ENCODE data around the gene SOX15.

SOX15 gene

DNA sequence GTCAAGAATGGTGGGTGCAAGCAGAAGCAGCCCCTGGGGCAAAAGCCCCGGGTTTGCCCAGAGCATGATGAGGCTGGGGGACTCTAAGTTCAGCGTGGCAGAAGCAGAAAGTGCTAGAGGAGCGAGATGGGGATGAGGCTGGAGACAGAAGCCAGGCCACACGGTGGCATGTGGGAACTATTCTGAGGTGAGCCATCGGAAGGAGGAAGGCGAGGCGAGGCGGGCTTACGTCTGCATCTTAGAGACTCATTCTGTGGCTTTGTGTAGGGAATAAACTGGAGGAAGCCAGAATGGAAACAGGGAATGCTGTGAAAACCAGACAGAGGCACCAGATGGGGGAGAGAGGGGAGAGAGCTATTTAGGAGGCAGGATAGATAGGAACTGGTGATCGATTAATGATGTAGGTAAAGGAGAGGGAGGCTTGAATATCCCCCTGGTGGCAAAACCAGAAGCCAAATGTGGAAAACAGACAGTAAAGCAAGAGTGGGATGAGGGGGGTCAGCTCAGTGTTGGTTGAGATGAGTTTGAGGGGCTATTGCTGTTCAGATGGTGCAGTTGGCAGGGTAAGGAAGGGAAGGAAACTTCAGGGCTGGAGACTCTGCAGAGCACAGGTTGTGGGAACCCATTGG lies 34.5 kb downstream of the SOX15 start:
- DNase-seq, result no peak

- DNase-seq, result no peak
These were observed 36.5 kb downstream of the SOX15 start for GRCh38 chr17:7553356-7553755.

DNA sequence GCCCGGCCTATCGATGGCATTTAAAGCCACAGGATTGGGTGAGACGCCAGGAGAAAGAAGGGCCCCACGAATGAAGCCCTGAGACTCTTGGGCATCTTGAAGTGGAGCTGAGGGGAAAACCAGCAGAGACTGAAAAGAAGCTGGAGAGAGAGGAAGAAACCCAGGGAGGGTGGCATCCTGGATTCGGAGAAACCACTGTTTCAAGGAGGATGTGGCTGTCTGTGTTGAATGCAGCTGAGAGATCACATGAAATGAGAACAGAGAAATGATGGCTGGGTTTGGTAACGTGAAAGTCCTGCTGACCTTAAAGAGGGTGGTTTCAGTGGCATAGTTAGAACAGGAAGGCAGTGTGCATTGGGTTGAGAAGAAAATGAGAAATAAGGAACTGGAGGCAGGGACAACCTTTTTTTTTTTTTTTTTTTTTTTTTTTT lies 37.3 kb downstream of the SOX15 start:
- no peak for DNase-seq

GRCh38 chr17:7551396-7551795 lies 38.5 kb downstream of the SOX15 start:
- no peak for DNase-seq

DNA sequence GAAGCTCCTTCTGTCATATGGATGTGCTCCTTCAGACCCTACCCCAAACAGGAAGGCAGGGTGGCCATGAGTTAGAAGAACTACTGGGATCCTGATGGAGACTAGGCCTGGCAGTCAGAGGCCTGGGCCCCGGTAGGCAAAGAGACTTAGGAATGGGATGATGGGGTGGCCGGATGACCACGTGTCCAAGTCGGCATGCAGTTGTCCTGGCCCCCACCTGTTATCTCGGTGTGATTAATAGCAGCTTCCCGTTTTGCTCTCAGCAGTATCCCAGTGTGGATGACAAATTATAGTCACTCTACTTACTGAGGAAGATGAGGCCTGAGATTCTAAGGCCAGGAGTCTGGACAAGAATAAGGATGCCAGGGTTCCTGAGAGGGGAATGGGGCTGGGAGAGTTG lies 39.5 kb downstream of the SOX15 start:
- DNase-seq, result no peak

- no peak for DNase-seq
These were observed 40.4 kb downstream of the SOX15 start for GRCh38 chr17:7549401-7550055.

DNA sequence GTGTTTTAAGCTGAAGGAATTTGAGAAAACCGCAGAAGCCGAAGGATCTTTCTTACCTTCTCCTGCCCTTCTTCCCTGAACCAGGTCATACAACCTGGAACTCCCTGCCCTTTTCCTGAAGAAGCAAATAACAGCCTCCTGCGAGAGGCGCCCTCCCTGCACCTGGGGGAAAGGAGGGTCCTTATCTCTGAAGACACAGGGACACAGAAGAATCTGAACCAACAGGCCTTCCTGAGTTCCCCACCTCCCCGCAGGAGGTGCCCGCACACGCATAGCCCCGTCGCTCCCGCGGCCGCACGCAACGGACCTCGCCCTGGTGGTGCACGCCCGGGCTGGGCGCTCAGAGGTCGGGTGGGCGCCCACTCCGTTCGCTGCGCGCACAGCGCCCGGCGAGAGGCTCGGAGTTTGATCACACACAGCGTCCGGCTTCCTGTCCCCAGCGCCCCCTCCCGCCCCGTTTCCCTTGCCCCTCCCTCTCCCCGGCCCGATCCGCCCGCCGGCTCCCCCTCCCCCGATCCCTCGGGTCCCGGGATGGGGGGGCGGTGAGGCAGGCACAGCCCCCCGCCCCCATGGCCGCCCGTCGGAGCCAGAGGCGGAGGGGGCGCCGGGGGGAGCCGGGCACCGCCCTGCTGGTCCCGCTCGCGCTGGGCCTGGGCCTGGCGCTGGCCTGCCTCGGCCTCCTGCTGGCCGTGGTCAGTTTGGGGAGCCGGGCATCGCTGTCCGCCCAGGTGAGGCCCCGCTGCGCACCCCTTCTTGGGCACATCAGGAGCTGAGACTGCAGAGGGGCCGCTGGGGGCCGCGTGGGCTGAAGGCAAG lies 41.1 kb downstream of the SOX15 start, which contains the start of gene TNFSF12:
TSS of gene TNFSF12 (plus strand) at position 474 of the 816 bp plus-strand sequence. CDS start at position 570, 96 bp downstream.
- no peak for DNase-seq

- DNase-seq, result no peak
These were observed 45.0 kb downstream of the SOX15 start for GRCh38 chr17:7544911-7545310.

DNA sequence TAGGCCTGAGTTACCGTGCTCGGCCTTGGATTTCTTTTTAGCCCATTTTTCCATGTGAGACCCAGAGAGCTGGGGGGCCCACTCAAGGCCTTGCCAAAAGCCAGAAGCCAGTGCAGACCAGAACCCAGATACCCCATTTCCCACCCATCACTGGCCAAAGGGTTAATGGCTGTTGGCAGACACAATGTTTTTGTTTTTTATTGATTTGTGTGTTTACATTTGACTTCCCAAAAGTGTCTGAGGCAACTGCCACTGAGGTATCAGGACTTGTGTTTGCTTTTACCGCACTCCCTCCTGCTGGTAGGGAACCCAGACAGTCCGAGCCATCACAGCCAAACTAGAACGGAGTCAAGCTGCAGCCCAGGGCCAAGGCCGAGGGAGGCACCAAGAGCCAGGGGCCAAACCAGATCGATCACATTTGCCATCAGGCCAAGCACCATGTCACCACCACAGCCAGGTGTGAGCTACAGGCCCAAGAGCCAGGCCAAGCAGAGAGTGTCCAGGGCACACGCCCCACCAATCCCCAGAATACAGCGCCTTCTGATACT lies 48.7 kb downstream of the SOX15 start:
- DNase-seq, result no peak

GRCh38 chr17:7538891-7539545 lies 50.9 kb downstream of the SOX15 start:
- DNase-seq, result no peak
